Right lobe of liver (tissue), 6 donors: ENCODE measurements around the gene METAP1D. TPM values are rescaled to one million over a fixed set of nuclear protein-coding genes. Genes with fewer than 3 reads are reported as not detected.
A peak's percentile ranks its signal among the peaks of the same experiment; 100 is the strongest.

Experiments
- ATAC-seq, 4 donors: fragments of 200-7000 bp; cut with Tn5 transposase; one replicate each; pipeline ENCODE4 v1.9.1; 2020; ENCODE audit warnings: mild to moderate bottlenecking in 4 of 4, moderate library complexity in 4 of 4
- DNase-seq, 3 donors: peaks; one replicate each; pipeline ENCODE4 v3.0.0-alpha.2; 2020
- H3K27ac ChIP-seq, 3 donors: fragments of 200-600 bp; one replicate each; pipeline ENCODE4 v1.8.0; 2022
- H3K27me3 ChIP-seq, 2 donors: fragments of 200-600 bp; one replicate each; pipeline ENCODE4 v1.8.0; 2022
- H3K36me3 ChIP-seq, 4 donors: fragments of 200-600 bp; sonication (generic) in 1 of 4; one replicate each; pipeline versions ENCODE4 v1.5.1 to v1.8.0; 2017 to 2022; ENCODE audit warnings: control low read depth in 1 of 4
- H3K4me1 ChIP-seq, 4 donors: fragments of 200-600 bp; sonication (generic) in 1 of 4; one replicate each; pipeline versions ENCODE4 v1.5.1 to v1.8.0; 2017 to 2022; ENCODE audit warnings: control low read depth in 1 of 4
- H3K4me3 ChIP-seq, 3 donors: fragments of 200-600 bp; one replicate each; pipeline ENCODE4 v1.8.0; 2022
- H3K9me3 ChIP-seq, 4 donors: fragments of 200-600 bp; sonication (generic) in 1 of 4; one replicate each; pipeline versions ENCODE4 v1.5.1 to v1.8.0; 2017 to 2022; ENCODE audit warnings: control low read depth in 1 of 4
- POLR2A ChIP-seq: fragments of 450-650 bp; IDR thresholded peaks from one replicate; pipeline ENCODE4 v1.6.1; 2017; ENCODE audit warnings: antibody characterized with exemption, mild to moderate bottlenecking
- WGBS: methylation state at CpG from one replicate; pipeline ENCODE4 v1.1.6; 2018; ENCODE audit warnings: low coverage, low lambda C conversion rate; ENCODE audit not compliant: insufficient coverage; ENCODE audit errors: missing lambda C conversion rate; 5-methylcytosine and 5-hydroxymethylcytosine counted together
- intact Hi-C, 2 donors: fragments of 100-400 bp; cut with DNase I; formaldehyde crosslinking; loops; one replicate each; pipeline versions ENCODE4 v1.11.2 to v1.14.1; 2022
- total RNA-seq, 6 experiments: library from RNA; depleted of rRNA in 2 of 6; stranded (reverse); fragments of >200 nt in 2 of 6; fragmentation: NEBNext Ultra II Directional in 3 of 6; extraction: Animal tissue kit (Norgen Biotek cat#: 25700) in 3 of 6; gene quantifications; one replicate each; pipeline versions ENCODE4 v1.1.0 to v1.2.4, GENCODE V29; 2016 to 2023
- TF ChIP-seq, protein P1 (sequence below), 4 donors: fragments of 200-600 bp in 3 of 4; fragments of 450-650 bp in 1 of 4; IDR thresholded peaks; one replicate each; pipeline versions ENCODE4 v1.5.1 to v1.8.0; 2016 to 2022; ENCODE audit warnings: antibody characterized with exemption in 4 of 4, mild to moderate bottlenecking in 2 of 4
- donor health status: DM: no; HTN: yes; CAD: no.
- donor health status: DM: no; HTN: no; CAD: no.
- donor health status: DM: no; HTN: no; CAD: no.
- donor health status: DM: no; HTN: yes; CAD: no.
- donor health status: DM: no; HTN: yes; CAD: no.

METAP1D gene
- total RNA-seq, 6 experiments from 2014 or later = 2.4 to 8.2 (median 4.6) TPM

- 5% methylated on average over 32 of the region's 40 CpGs for WGBS
- H3K9me3 ChIP-seq = no peaks in the 10 kb centered on the region
- H3K4me1 ChIP-seq = peaks cover 0 to 34% (median 5%) of the 10 kb centered on the region in 4 donors
- no peaks in the 10 kb centered on the region for H3K36me3 ChIP-seq
- ATAC-seq = peak in 1 of 4 donors; percentile 11
- H3K27ac ChIP-seq = no peak overlapping the region
- TF ChIP-seq, protein P1, sequence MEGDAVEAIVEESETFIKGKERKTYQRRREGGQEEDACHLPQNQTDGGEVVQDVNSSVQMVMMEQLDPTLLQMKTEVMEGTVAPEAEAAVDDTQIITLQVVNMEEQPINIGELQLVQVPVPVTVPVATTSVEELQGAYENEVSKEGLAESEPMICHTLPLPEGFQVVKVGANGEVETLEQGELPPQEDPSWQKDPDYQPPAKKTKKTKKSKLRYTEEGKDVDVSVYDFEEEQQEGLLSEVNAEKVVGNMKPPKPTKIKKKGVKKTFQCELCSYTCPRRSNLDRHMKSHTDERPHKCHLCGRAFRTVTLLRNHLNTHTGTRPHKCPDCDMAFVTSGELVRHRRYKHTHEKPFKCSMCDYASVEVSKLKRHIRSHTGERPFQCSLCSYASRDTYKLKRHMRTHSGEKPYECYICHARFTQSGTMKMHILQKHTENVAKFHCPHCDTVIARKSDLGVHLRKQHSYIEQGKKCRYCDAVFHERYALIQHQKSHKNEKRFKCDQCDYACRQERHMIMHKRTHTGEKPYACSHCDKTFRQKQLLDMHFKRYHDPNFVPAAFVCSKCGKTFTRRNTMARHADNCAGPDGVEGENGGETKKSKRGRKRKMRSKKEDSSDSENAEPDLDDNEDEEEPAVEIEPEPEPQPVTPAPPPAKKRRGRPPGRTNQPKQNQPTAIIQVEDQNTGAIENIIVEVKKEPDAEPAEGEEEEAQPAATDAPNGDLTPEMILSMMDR (IDR thresholded peaks at IDR 0.05) = no peak
- no peak for TF ChIP-seq POLR2A
- no peak overlapping the region for H3K4me3 ChIP-seq
- intact Hi-C loops = no loop called here
- DNase-seq = no peak
- H3K27me3 ChIP-seq = peaks cover 45 to 91% of the 10 kb centered on the region in 2 donors
Observed at GRCh38 chr2:172095905-172096625, 96.3 kb downstream of the METAP1D start.

- no peak for DNase-seq
- peak in 2 of 4 donors; percentile 8 to 22 for ATAC-seq
- Histone ChIP-seq H3K27me3 (peaks cover 43 to 93% of the 10 kb centered on the region in 2 donors), H3K9me3 (no peaks in the 10 kb centered on the region), H3K4me1 (peaks cover 0 to 41% (median 5%) of the 10 kb centered on the region in 4 donors), H3K4me3 (no peak overlapping the region), H3K27ac (no peak overlapping the region), H3K36me3 (no peaks in the 10 kb centered on the region)
- WGBS = 5% methylated on average over 25 of the region's 55 CpGs
- intact Hi-C loops = no loop called here
- no peak for TF ChIP-seq POLR2A
- TF ChIP-seq, protein P1 (IDR thresholded peaks at IDR 0.05) = no peak
Observed at GRCh38 chr2:172096626-172097547, 97.1 kb downstream of the METAP1D start.

DNA sequence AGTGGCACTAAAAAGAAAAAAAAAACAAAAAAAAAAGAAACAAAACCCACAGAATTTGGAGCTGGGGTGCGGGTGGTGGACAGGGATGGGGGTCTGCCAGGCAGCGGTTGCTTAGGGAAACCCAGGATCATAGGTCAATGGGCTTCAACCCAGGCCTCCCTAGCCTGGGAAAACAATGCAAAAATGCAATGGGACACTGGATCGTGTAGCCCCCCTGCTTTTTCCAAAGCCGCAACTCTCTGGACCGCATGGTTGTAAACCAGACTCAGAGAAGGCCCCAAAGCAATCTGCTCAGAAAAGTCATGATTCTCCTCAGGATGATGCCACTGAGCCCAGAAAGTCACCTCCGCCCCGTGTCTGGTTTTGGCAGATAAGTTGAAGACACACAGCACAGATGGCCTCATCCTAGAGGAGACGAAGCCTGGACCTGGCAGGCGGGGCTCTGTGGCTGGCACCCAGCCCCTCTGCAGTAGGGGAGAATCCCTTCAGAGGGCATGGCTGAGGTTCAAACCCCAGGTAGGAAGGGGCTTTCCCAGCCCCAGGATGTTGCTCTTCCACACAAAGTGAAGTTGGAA is 97.9 kb downstream of the METAP1D start:
- no peak overlapping the region for H3K27ac ChIP-seq
- ATAC-seq = no peak
- H3K36me3 ChIP-seq = no peaks in the 10 kb centered on the region
- H3K4me1 ChIP-seq = peaks cover 0 to 48% (median 8%) of the 10 kb centered on the region in 4 donors
- no peaks in the 10 kb centered on the region for H3K9me3 ChIP-seq
- no peak overlapping the region for H3K4me3 ChIP-seq
- intact Hi-C loops = no loop called here
- H3K27me3 ChIP-seq = peaks cover 46 to 91% of the 10 kb centered on the region in 2 donors
- 38% methylated on average over 8 of the region's 9 CpGs for WGBS
- TF ChIP-seq POLR2A = no peak
- TF ChIP-seq, protein P1 (IDR thresholded peaks at IDR 0.05) = no peak
- DNase-seq = no peak

DNA sequence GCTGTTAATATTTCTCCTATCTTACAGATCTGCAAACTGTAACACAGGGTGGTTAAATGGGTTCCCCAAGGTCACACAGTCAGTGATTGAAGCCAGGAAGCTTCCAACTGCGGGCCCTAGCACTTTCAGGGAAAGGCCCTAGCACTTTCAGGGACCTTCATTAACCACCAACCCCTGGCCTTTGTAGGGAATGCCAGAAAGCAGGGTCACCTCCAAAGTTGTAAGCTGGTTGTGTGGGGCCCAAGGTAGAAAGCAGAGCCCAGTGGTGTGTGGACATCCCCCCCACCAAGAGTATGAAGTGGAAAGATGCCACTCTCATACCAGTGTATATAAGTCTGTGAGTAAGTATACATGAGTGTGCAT is 98.5 kb downstream of the METAP1D start:
- no peak for DNase-seq
- Histone ChIP-seq H3K36me3 (no peaks in the 10 kb centered on the region), H3K27ac (no peak overlapping the region), H3K4me3 (no peak overlapping the region), H3K4me1 (peaks cover 0 to 54% (median 11%) of the 10 kb centered on the region in 4 donors), H3K27me3 (peaks cover 46 to 91% of the 10 kb centered on the region in 2 donors), H3K9me3 (no peaks in the 10 kb centered on the region)
- no peak for ATAC-seq
- intact Hi-C loops = no loop called here
- TF ChIP-seq, protein P1 (IDR thresholded peaks at IDR 0.05) = no peak
- TF ChIP-seq POLR2A = no peak
- 13% methylated on average over 1 of the region's 1 CpG for WGBS
